HFFc6 (cell line): ENCODE measurements around the gene LRRK1. TPM values are rescaled to one million over a fixed set of nuclear protein-coding genes. Genes with fewer than 3 reads are reported as not detected.

ENCODE experiments used
- DNase-seq: peaks from one replicate; pipeline ENCODE4 v3.0.0-alpha.2; 2018
- H3K27ac Mint-ChIP-seq: 2 replicates; pipeline ENCODE4 v1.8.0; 2020; ENCODE audit warnings: mild to moderate bottlenecking, mixed read lengths
- H3K27me3 Mint-ChIP-seq: 2 replicates; pipeline ENCODE4 v1.8.0; 2021; ENCODE audit warnings: mild to moderate bottlenecking, moderate library complexity, mixed read lengths; ENCODE audit not compliant: insufficient read depth
- H3K36me3 Mint-ChIP-seq: 2 replicates; pipeline ENCODE4 v1.8.0; 2021; ENCODE audit warnings: low read depth, mixed read lengths
- H3K4me1 Mint-ChIP-seq: 2 replicates; pipeline ENCODE4 v1.8.0; 2020; ENCODE audit warnings: low read depth, mixed read lengths
- H3K4me3 Mint-ChIP-seq: 2 replicates; pipeline ENCODE4 v1.8.0; 2020; ENCODE audit warnings: mild to moderate bottlenecking, moderate library complexity, mixed read lengths
- H3K9me3 Mint-ChIP-seq: 2 replicates; pipeline ENCODE4 v1.8.0; 2020; ENCODE audit warnings: mild to moderate bottlenecking, mixed read lengths
- CTCF ChIP-seq: fragments of 200-600 bp; sonication (generic); IDR thresholded peaks from 2 replicates; pipeline ENCODE4 v1.5.0; 2021; ENCODE audit warnings: antibody characterized with exemption, mild to moderate bottlenecking
- total RNA-seq, 6 experiments: library from RNA; stranded (reverse); fragmentation: NEBNext Ultra II Directional; extraction: Animal tissue kit (Norgen Biotek cat#: 25700); gene quantifications; 2 replicates in 1 of 6; 3 replicates in 5 of 6; pipeline ENCODE4 v1.2.3, GENCODE V29; 2021

LRRK1 gene
- total RNA-seq, 6 experiments from 2014 or later: 11.4 to 14.8 (median 13.5) TPM

- Mint-ChIP-seq H3K36me3 (peaks cover 27% of the 10 kb centered on the region), H3K27ac (no peak overlapping the region), H3K27me3 (peaks cover 3% of the 10 kb centered on the region), H3K4me3 (no peak overlapping the region), H3K9me3 (peaks cover 11% of the 10 kb centered on the region), H3K4me1 (peaks cover 16% of the 10 kb centered on the region)
- peak; percentile 19 for DNase-seq
- TF ChIP-seq CTCF: peak; percentile 50
Observed at GRCh38 chr15:100914876-100915275, 4.3 kb upstream of the LRRK1 start.

- H3K36me3 Mint-ChIP-seq: peaks cover 20% of the 10 kb centered on the region
- TF ChIP-seq CTCF: peak; percentile 94
- DNase-seq: peak; percentile 62
- H3K4me3 Mint-ChIP-seq: peak overlapping the region; percentile 95
- H3K27me3 Mint-ChIP-seq: peaks cover 8% of the 10 kb centered on the region
- peak overlapping the region; percentile 88 for H3K27ac Mint-ChIP-seq
- H3K9me3 Mint-ChIP-seq: peaks cover 10% of the 10 kb centered on the region
- H3K4me1 Mint-ChIP-seq: peaks cover 29% of the 10 kb centered on the region
Observed at GRCh38 chr15:100918034-100918689, 995 bp upstream of the LRRK1 start.

- H3K36me3 Mint-ChIP-seq: peaks cover 5% of the 10 kb centered on the region
- no peak for DNase-seq
- peak overlapping the region; percentile 64 for H3K27ac Mint-ChIP-seq
Observed at GRCh38 chr15:100919481-100920405, 586 bp downstream of the LRRK1 start.

GRCh38 chr15:100920516-100921135 lies 1.5 kb downstream of the LRRK1 start:
- TF ChIP-seq CTCF: no peak
- peaks cover 25% of the 10 kb centered on the region for H3K4me1 Mint-ChIP-seq

More at GRCh38 chr15:100919481-100920405, 586 bp downstream of the LRRK1 start:
- peaks cover 8% of the 10 kb centered on the region for H3K27me3 Mint-ChIP-seq
- H3K4me3 Mint-ChIP-seq: peak overlapping the region; percentile 88
- peaks cover 29% of the 10 kb centered on the region for H3K4me1 Mint-ChIP-seq
- TF ChIP-seq CTCF: no peak
- H3K9me3 Mint-ChIP-seq: no peaks in the 10 kb centered on the region

GRCh38 chr15:100922192-100923040 lies 3.3 kb downstream of the LRRK1 start:
- H3K36me3 Mint-ChIP-seq: peaks cover 10% of the 10 kb centered on the region
- H3K4me1 Mint-ChIP-seq: peaks cover 21% of the 10 kb centered on the region
- no peak overlapping the region for H3K4me3 Mint-ChIP-seq
- no peak for TF ChIP-seq CTCF
- H3K27me3 Mint-ChIP-seq: peaks cover 8% of the 10 kb centered on the region
- no peak for DNase-seq
- H3K27ac Mint-ChIP-seq: no peak overlapping the region
- no peaks in the 10 kb centered on the region for H3K9me3 Mint-ChIP-seq

More at GRCh38 chr15:100920516-100921135, 1.5 kb downstream of the LRRK1 start:
- peaks cover 4% of the 10 kb centered on the region for H3K36me3 Mint-ChIP-seq
- DNase-seq: no peak
- no peak overlapping the region for H3K27ac Mint-ChIP-seq
- H3K9me3 Mint-ChIP-seq: no peaks in the 10 kb centered on the region
- H3K27me3 Mint-ChIP-seq: peaks cover 8% of the 10 kb centered on the region
- H3K4me3 Mint-ChIP-seq: peak overlapping the region; percentile 88
